ENCODE results near the gene EVA1C.

- no peak for TF ChIP-seq POLR2A (IDR thresholded peaks at IDR 0.05)
- TF ChIP-seq CTCF (IDR thresholded peaks at IDR 0.05): no peak
These were observed 1.4 kb downstream of the EVA1C start for GRCh38 chr21:32413697-32414578.
